ENCODE measurements around the gene HCCS. TPM values are rescaled to one million over a fixed set of nuclear protein-coding genes. Genes with fewer than 3 reads are reported as not detected.

The HCCS gene
- total RNA-seq, 1 experiment from 2014 or later = 17.9 TPM

DNA sequence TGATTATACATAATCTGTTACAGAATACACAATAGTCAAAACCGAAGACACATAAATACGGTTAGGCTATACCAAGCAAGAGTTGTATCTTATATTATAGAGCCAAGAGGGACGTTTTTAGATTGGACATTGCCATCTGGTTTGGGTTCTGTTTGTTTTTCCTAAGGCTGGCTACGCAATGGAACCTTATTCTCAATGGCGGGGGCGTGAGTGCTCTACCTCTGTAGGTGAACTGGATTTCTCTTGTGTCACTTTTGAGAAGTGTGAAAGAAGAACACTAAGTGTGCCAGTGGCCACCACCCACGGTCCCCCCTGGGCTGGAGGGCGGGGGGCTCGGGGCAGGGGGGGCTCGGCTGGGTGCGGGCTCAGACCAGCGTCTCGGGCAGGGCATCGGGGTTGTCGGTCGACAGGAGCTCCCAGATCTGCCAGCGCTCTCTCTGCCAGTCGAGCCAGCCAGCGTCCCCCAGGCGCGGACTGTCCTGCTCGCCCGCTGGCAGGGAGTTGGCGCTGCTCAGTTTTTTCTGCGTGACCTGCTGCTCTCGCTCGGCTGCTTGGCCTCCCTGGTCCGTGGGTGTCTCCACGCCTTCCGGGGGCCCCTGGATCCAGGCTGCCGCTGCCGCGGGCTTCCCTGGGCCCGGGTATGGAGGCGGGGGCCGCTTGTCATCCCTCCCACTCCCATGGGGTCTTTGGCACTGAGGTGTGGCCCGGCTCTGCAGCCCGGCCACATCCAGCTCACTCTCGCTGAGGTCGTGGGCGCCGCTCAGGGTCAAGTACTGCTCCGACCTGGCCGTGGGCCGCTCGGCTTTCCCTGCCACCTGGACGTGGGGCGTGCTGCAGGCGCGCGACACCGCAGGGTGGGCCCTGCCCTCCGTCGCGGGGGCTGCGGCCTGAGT lies 27.6 kb downstream of the HCCS start:
- Histone ChIP-seq H3K27me3 (ENCODE audit: control insufficient read depth, insufficient read depth, low read length) (no peaks in the 10 kb centered on the region), H3K36me3 (replicated peaks; ENCODE audit: control insufficient read depth, insufficient read depth, low read length) (no peaks in the 10 kb centered on the region), H3K4me3 (ENCODE audit: insufficient read depth, low read depth, low read length) (no peak overlapping the region)
- peak; percentile 39 for DNase-seq

DNA sequence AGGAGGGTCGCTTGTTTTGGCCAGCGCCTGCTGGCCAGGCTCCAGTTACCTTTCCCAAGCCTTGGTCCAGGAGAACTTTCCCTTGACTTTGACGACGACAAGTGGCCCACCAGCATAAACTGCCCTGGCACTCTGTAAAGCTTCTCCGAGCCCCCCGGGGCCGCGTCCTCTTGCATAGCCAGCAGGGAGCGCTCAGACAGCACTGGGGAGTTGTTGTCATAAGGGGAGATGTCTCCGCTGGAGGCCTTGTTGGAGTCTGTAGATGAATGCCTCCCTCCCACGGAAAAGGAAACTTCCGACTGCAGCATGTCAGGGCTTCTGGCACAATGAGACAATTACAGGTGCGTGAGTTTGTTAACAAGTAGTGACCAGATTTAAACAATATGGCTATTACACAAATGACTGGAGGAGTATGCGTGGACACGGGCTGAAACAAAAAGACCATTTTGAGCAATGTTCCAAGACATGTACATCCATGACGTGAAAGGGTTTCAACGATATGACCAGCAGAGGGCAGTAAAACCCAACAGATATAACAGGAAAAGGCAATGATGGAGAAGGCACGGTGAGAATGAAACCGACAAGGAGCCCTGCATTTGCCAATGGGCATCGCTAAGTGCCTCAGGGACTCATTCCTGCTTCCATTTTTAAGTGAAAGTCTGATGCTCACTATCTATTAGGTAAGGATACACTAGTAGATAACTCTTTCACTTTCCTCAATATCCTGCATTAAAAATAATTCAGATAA lies 33.0 kb downstream of the HCCS start:
- Histone ChIP-seq H3K27me3 (ENCODE audit: control insufficient read depth, insufficient read depth, low read length) (no peaks in the 10 kb centered on the region), H3K4me3 (ENCODE audit: insufficient read depth, low read depth, low read length) (no peak overlapping the region), H3K36me3 (replicated peaks; ENCODE audit: control insufficient read depth, insufficient read depth, low read length) (no peaks in the 10 kb centered on the region)
- peak; percentile 63 for DNase-seq

DNA sequence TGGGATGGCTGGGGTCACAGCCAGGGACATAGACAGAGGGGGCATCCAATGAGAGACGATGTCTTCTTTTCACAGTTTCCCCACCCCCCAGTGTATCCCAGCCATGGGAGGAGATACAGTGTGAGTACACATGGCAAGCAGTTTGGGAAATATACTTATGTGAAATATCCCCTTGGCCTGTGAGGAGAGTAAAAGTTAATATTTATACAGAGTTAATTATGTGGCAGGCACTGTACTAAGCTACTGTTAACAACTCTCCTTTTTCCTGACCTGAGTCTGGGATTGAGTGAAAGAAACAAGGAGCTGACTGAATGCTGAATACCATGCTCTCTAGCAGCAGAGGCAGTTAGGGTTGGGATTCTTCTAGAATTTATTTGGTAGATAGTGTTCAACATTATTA lies 35.3 kb downstream of the HCCS start:
- Histone ChIP-seq H3K27me3 (ENCODE audit: control insufficient read depth, insufficient read depth, low read length) (no peaks in the 10 kb centered on the region), H3K36me3 (replicated peaks; ENCODE audit: control insufficient read depth, insufficient read depth, low read length) (no peaks in the 10 kb centered on the region), H3K4me3 (ENCODE audit: insufficient read depth, low read depth, low read length) (no peak overlapping the region)
- DNase-seq = no peak

DNA sequence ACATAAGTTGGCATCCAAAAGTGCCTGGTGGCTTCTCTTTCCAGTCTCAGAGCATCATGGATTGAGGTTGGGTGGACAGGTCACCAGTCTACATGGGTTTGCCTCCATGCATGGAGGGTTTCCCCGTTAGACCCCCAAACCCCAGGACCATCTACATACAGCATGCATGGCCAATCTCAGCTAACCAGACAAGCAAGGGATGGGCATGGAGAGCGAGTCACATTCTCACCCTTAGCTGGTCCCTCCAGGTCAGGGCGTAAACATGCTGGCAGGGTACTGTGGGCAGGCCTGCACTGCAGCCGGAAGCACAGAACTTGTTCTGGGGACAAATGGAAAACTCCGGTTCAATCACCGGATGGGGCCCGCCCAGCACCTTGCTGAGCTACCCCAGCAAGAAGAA lies 37.3 kb downstream of the HCCS start:
- DNase-seq = no peak
- H3K27me3 ChIP-seq (ENCODE audit: control insufficient read depth, insufficient read depth, low read length) = no peaks in the 10 kb centered on the region
- H3K4me3 ChIP-seq (ENCODE audit: insufficient read depth, low read depth, low read length) = no peak overlapping the region
- H3K36me3 ChIP-seq (replicated peaks; ENCODE audit: control insufficient read depth, insufficient read depth, low read length) = no peaks in the 10 kb centered on the region

DNA sequence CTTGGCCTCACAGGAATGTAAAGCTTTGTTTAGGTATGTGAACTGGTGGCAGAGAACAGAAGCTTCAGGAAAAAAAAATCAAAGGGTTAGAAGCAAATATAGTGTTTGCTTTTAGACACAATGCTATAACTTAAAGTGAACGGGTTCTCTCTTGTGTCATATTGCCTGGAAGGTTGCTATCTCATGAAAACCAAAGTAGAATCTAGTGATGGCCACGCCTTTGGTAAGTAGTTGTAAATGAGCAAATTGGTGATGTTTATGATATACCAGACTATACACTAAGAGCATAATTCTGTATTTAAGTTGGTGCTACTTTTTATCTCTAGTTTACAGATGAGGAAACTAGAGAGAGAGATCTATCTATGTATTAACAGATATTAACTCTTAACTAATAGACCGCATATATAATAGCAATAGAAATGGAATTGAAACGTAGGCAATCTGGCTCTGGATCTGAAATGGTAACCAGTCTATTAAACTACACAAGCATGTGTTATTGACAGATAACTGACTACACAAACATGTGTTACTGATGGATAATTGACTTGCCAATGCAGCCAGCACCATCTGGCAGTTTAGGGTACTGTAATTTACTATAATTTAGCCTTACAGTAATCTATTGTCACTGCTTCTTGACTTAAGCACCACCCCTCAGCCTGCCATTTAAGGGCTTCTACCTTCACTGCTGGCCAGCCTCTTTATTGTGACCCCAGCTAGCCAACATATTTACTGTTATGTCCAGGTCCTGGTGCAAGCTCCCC lies 40.8 kb downstream of the HCCS start:
- H3K36me3 ChIP-seq (replicated peaks; ENCODE audit: control insufficient read depth, insufficient read depth, low read length) = no peaks in the 10 kb centered on the region
- no peak overlapping the region for H3K4me3 ChIP-seq (ENCODE audit: insufficient read depth, low read depth, low read length)
- no peak for DNase-seq
- H3K27me3 ChIP-seq (ENCODE audit: control insufficient read depth, insufficient read depth, low read length) = no peaks in the 10 kb centered on the region

DNA sequence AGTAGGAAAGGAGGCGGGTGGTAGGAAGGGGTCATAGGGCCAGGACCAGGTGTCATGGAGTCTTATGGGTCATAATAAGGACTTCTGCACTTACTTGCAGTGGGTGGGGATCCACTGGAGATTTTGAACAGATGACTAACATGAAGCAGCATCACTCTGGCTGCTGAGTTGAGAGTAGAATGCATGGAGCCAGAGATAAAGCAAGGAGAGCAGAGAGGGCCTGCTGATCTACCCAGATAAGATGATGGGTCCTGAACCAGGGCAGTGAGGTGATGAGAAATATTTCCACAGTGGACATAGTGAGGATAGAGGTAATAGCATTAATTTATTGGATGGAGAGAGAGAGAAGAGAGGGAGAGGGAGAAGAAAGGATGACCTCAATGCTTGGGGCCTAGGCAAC lies 48.0 kb downstream of the HCCS start:
- Histone ChIP-seq H3K4me3 (ENCODE audit: insufficient read depth, low read depth, low read length) (no peak overlapping the region), H3K27me3 (ENCODE audit: control insufficient read depth, insufficient read depth, low read length) (no peaks in the 10 kb centered on the region), H3K36me3 (replicated peaks; ENCODE audit: control insufficient read depth, insufficient read depth, low read length) (no peaks in the 10 kb centered on the region)
- no peak for DNase-seq

DNA sequence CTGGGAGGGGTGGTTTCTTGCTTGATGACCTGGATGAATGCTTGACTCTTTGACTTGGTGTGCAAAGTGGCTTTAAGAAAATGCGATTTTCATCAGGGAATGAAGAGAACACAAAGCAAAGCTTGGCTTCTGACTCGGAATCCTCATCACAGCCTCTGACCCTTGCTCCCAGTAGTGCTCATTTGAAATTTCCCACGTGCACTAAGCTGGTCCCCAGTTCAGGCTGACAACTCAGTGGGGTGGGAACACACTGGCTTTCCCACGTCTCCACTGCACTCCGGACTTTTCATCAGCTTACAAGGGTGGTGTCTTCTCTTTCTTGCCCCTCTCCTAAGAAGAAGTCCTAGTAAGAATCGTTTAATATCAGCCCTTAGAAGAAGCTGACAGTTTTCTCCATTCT lies 53.3 kb downstream of the HCCS start:
- DNase-seq = no peak
- no peaks in the 10 kb centered on the region for H3K27me3 ChIP-seq (ENCODE audit: control insufficient read depth, insufficient read depth, low read length)
- no peaks in the 10 kb centered on the region for H3K36me3 ChIP-seq (replicated peaks; ENCODE audit: control insufficient read depth, insufficient read depth, low read length)

DNA sequence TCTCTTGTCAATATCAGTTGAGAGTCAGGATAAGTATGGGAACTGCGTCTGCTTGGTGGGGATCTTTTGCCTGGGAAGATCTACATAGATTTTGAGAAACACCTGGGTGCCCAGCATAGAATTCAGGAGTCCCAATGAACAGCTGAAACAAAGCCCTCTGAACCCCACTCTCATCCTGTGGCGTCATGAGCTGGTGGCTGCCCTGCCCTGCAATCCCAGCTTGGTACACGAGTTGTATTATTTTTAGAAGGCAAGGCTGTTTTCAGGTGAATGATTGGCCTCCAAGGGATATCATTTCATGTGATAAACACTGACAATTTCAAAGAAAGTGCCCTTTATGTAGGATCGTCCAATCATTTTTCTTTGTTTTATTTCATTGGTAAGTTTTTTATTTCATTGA lies 60.8 kb downstream of the HCCS start:
- Histone ChIP-seq H3K36me3 (replicated peaks; ENCODE audit: control insufficient read depth, insufficient read depth, low read length) (no peaks in the 10 kb centered on the region), H3K27me3 (ENCODE audit: control insufficient read depth, insufficient read depth, low read length) (no peaks in the 10 kb centered on the region), H3K4me3 (ENCODE audit: insufficient read depth, low read depth, low read length) (no peak overlapping the region)
- DNase-seq = no peak

More for the DNA sequence above, 53.3 kb downstream of the HCCS start:
- no peak overlapping the region for H3K4me3 ChIP-seq (ENCODE audit: insufficient read depth, low read depth, low read length)

DNA sequence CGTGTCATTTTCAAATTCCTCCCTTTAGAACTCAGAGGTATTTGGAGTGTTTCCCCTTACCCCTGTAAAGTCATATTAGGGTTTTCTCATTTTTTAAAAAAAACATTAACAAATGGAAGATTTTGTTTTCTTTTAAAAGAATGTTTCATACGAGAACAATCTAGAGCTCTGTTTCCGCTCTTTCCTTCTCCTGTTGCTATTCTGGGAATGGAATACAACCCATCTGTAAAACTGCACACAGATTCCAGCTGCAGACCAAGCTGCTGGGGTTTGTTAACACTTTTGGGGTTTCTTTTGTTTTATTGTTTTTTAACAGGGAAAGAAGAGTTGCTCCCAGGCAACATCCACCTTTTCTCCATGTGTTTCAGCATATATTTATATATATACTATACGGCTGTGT lies 61.3 kb downstream of the HCCS start:
- no peak overlapping the region for H3K4me3 ChIP-seq (ENCODE audit: insufficient read depth, low read depth, low read length)
- H3K36me3 ChIP-seq (replicated peaks; ENCODE audit: control insufficient read depth, insufficient read depth, low read length) = no peaks in the 10 kb centered on the region
- DNase-seq = no peak
- H3K27me3 ChIP-seq (ENCODE audit: control insufficient read depth, insufficient read depth, low read length) = no peaks in the 10 kb centered on the region

Other genes starting within 250 kb of the HCCS start
- gene AMELX, start 182.1 kb downstream of the HCCS start, total RNA-seq (2014; rRNA removed; shearing (Covaris generic)) = not detected in 2 replicates

Data from H7 (cell line).